ENCODE results near the gene KLHL26. TPM values are rescaled to one million over a fixed set of nuclear protein-coding genes. Genes with fewer than 3 reads are reported as not detected.

KLHL26 gene
- total RNA-seq, result 10 to 100 TPM; 13.4 to 20.2 (median 15.9) TPM

DNA sequence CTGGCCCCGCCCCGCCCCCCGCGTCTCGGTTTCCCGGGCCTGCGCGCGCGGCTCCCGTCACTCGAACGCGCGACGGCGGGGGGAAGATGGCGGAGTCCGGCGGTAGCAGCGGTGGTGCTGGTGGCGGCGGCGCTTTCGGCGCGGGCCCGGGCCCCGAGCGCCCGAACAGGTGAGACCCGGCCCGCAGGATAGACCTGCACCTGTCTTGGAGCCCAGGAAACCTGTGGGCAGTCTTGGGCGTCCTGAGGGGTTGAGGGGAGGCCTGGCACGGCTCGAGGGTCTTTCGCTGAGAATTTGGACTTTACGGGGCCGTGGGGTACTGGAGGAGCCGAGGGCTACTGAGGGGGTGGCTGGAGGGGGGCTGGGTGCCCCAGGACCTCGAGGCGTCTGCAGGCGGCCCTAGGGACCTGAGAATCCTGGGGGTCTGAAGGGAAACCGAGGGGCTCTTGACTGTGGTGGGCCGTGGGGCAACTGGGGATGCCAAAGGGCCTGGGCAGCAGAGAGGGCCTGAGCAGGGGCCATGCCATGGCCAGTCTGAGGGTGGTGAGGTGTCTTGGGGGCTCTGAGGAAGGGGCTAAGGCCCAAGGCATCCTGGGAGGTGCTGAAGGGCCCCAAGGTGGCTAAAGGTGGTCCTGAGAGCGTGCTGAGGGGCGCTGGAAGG lies at the start of gene KLHL26:
Gene KLHL26 (plus strand): TSS at position 60 of the 661 bp plus-strand sequence. CDS start 27 bp downstream, at position 87.
- intact Hi-C loops (cut with DNase I), result no loop called here
- 4 to 9% methylated on average over 7 to 17 of the region's 47 CpGs for WGBS, 2 donors
- Histone ChIP-seq H3K4me3 (replicated peaks in 1 of 3) (peak within 1 kb of the TSS; percentile 56 to 97 (median 86)), H3K9me3 (no peaks in the 10 kb centered on the region), H3K36me3 (no peaks in the 10 kb centered on the region), H3K27ac (peak within 1 kb of the TSS; percentile 92 to 98 (median 96)), H3K4me1 (peaks cover 8 to 31% of the 10 kb centered on the region in 2 donors), H3K27me3 (no peaks in the 10 kb centered on the region)
- peak in 1 of 2 donors; percentile 73 for TF ChIP-seq POLR2A (IDR thresholded peaks at IDR 0.05)
- no peak for TF ChIP-seq CTCF (IDR thresholded peaks at IDR 0.05)
- DNase-seq, result no peak

DNA sequence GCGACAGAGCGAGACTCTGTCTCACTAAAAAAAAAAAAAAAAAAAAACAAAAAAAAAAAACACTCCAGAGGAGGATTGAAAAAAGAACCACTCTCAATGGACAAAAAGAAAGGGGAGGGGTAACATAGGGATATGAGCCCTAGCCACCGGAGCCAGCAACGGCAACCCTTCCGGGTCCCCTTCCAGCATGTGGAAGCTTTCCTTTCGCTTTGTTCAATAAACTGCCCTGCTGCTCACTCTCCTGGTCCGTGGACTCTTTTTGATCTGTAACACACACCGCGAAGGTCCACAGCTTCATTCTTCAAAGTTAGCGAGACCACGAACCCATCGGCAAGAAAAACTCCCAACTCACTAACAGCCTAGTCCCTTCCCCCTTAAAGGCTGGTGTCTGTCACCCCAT lies 49.3 kb upstream of the KLHL26 start:
- no peak for TF ChIP-seq CTCF (IDR thresholded peaks at IDR 0.05)
- no peak for TF ChIP-seq POLR2A (IDR thresholded peaks at IDR 0.05)
- intact Hi-C loops (cut with DNase I), result loop anchor here (10.0 kb wide), 1 partner anchor 143 kb away; no protein-coding TSS in a partner anchor
- Histone ChIP-seq H3K4me3 (replicated peaks in 1 of 3) (no peak overlapping the region), H3K27ac (no peak overlapping the region), H3K27me3 (no peaks in the 10 kb centered on the region), H3K9me3 (no peaks in the 10 kb centered on the region), H3K36me3 (no peaks in the 10 kb centered on the region), H3K4me1 (peaks cover 9 to 13% of the 10 kb centered on the region in 2 donors)
- 87 to 90% methylated on average over 12 of the region's 12 CpGs for WGBS, 2 donors
- DNase-seq, result no peak

GRCh38 chr19:18587962-18588610 lies 48.7 kb upstream of the KLHL26 start:
- Histone ChIP-seq H3K4me3 (replicated peaks in 1 of 3) (peak overlapping the region in 2 of 3 donors; percentile 84 to 86), H3K9me3 (no peaks in the 10 kb centered on the region), H3K36me3 (no peaks in the 10 kb centered on the region), H3K27me3 (no peaks in the 10 kb centered on the region), H3K27ac (peak overlapping the region; percentile 40 to 86 (median 79)), H3K4me1 (peaks cover 9 to 13% of the 10 kb centered on the region in 2 donors)
- 40 to 53% methylated on average over 13 to 16 of the region's 16 CpGs for WGBS, 2 donors
- intact Hi-C loops (cut with DNase I), result loop anchor here (10.0 kb wide), 1 partner anchor 143 kb away; no protein-coding TSS in a partner anchor
- TF ChIP-seq CTCF (IDR thresholded peaks at IDR 0.05) (no peak), POLR2A (IDR thresholded peaks at IDR 0.05) (no peak)
- DNase-seq, result no peak

DNA sequence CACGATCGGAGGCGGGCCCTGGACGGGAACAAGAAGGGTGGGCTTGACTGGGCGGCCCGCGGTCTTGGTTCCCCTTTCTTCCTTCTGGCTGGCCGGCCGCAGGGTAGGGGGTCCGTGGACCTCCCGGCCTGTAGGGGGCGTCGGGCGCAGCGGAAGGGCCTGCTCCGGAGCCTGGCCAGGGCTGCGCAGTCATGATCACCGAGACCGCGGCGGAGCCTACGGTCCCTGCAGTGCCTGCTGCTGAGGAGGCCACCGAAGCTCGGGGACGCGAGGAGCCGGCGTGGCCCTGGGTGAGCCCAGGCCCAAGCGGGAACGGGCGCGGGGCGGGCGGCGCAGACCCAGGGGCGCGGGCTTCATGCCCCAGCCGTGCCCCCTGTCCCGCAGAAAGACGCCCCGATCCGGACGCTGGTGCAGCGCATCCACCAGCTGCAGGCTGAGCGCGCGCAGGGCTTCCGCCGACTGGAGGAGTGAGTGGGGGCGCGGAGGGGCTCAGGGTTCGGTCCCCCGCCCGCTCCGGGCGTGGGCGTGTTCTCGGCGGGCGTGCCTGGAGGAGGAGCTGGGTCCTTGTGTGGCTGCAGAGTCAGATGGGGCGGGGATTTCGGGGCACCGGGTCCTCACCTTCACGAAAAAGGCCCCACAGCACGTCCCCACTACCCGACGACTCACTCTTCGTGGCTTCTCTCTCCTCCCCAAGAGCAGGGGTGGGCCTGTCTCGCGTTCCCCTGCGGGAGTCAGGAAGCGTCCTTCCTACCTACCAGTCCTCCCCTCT lies 48.0 kb upstream of the KLHL26 start, which contains the start of gene REX1BD:
Gene REX1BD (plus strand): TSS at position 188 of the 769 bp plus-strand sequence. CDS start 4 bp downstream, at position 192.
- 1% methylated on average over 10 to 16 of the region's 72 CpGs for WGBS, 2 donors
- Histone ChIP-seq H3K36me3 (no peaks in the 10 kb centered on the region), H3K4me1 (peaks cover 9 to 16% of the 10 kb centered on the region in 2 donors), H3K27me3 (no peaks in the 10 kb centered on the region), H3K27ac (peak within 1 kb of the TSS; percentile 64 to 86 (median 79)), H3K9me3 (no peaks in the 10 kb centered on the region), H3K4me3 (replicated peaks in 1 of 3) (peak within 1 kb of the TSS; percentile 49 to 86 (median 84))
- TF ChIP-seq CTCF (IDR thresholded peaks at IDR 0.05), result peak; percentile 65 to 86 (median 76)
- peak in 1 of 2 donors; percentile 56 for TF ChIP-seq POLR2A (IDR thresholded peaks at IDR 0.05)
- intact Hi-C loops (cut with DNase I), result loop anchor here (10.0 kb wide), 1 partner anchor 144 kb away; no protein-coding TSS in a partner anchor
- DNase-seq, result peak; percentile 71 to 77

Measured in thyroid gland (tissue), 4 donors.